ENCODE results near the gene F13A1.

The F13A1 gene

DNA sequence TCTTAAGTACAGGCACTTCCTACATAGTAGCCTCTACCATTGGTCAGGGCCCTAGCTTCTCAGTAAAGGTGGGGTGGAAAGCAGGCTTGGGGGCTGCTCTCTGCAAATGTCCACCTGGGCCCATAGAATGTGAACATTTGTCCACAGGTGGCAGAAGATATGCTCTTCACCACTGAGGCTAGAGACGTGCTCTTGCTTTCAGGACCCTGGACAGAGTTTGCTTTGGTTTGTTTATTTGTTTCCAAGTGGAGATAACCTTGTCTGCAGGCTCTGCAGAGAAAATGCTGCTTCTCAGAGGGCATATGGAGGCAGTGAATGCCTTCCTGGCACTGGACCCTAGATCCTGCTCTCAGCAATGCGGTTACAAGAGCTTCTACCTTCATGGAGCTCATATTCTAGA is 129.0 kb downstream of the F13A1 start:
- DNase-seq: no peak

DNA sequence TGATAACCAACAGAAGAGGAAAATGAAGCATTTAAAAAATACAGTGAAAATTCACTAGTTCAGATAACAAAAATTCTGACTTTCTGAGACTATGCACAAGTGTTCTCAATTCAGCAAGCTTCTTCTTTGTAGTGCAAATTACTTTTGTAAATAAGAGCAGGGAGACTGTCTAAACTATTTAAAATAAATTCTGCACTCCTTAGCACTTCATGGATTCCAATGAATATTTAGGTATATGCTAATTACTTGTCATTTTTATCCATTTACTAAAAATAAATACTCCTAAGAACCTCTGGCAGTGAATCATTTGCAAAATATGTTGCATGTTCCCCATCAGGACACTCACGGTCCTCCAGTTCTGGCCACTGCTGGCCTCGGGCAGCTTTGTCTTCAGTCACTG is 139.8 kb downstream of the F13A1 start:
- DNase-seq: no peak

DNA sequence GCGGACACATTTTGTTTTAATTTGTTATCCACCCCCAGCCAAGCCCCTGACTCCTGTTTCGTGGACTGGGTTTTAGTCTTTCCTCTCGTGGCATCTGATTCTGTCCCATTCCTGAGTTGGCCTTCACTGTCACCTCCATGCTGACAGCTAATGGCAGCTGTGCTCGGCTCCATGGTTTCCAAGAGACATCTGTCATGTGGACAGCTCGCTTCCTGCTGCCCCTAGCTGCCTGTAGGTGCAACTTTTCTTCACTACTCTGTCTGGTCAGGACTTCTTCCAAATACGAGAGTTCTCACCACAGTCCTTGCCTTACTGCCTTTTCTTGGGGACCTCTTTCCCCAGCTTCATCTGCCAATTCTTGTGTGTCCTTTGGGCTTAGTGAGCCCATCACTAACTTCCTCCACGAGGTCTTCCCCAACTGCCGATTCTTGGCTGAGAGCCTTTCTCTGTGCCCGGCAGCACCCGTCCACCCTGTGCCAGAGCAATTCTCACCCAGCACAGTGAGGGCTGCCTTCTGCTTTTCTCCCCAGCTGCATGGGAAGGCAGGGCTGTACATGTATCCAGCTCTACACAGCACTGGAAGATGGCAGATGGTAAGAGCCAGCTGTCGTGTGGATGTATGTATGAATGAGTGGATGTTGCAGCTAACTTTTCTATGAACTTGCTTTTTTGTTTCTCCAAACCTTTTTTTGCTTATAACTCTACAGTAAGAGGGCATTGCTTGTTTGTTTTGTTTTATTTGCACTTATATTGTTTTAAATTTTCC is 140.4 kb downstream of the F13A1 start:
- DNase-seq: no peak

DNA sequence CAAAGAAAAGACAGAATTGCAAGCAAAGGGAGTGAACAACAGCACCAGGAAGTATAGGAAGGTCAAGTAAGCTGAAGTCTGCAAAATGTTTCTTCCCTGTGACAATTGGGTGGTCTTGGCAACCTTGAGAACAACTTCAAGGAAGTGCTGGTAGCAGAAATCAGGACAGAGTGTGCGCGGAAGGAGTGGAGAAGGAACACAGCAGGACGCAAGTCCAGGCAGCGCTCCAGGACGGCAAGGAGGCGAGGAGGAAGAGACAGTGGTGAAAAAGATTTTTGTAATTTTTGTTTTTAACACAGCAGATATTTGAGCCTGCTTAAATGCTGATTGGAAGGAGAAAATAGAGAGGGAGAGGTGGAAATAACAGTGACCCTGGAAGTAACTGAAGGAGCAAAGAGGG is 141.7 kb downstream of the F13A1 start:
- DNase-seq: no peak

DNA sequence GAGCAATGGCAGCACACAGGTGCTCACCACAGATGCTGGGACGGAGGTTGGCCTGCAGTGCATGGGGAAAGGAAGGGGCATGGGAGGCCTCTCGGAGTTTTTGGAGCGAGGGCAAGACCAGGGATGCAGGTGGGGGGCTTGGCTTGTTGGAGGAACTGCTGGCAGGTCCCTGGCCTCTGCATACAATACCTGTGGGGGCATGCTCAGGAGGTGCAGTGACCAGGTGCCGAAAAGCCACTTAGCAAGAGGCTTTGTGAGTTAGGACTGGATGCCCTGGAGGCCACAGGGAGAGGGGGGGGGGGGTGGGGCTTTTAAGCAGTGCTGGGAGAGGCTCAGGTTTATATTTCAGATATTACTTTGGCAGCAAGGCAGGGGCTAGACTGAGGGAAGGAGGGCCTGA is 142.7 kb downstream of the F13A1 start:
- no peak for DNase-seq

DNA sequence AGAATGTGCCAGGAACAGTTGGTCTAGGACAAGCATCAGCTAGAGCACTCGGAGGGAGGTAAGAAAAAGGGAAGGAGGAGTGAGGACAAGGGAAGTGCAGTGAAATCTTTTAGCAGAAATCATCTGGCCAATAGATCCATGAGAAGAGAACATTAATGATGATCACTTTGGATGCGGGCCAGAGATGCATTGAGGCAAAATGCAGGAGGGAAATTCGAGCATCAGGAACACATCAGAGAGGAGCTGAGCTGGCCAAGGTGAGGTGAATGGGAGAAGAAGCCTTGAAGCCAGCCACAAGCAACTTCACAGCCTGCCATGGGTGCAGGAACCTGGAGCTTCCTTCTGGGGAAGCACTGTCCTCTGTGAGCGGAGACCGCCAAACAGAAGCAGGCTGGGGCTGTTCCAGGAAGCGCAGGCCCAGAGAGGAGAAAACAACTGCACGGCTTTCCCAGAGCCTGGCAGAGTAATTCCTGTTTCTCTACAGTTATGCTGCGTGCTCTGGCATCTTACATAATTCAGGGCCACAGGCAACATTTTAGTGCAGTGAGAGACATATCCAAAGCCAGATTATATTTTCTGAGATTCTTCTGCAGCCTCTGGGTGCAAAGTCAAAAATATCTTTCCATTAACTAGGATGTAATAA is 143.8 kb downstream of the F13A1 start:
- DNase-seq: no peak

DNA sequence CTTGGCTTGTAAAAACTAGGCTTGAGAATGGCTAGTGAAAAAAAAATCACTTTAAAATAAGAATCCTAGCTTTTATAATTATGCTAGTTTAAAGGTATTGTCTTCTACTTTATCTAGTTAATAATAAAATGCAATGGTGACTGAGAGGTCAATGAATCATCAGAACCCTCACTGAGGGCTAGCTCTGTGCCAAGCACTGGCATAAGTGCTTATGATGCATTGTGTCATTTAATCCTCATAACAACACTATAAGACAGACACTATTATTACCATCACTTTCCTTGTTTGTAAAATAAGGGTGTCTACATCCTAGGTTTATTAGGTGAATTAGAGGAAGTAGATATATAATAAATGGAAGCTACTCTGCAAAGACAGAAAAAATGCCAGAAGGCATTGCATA is 144.3 kb downstream of the F13A1 start:
- DNase-seq: no peak

DNA sequence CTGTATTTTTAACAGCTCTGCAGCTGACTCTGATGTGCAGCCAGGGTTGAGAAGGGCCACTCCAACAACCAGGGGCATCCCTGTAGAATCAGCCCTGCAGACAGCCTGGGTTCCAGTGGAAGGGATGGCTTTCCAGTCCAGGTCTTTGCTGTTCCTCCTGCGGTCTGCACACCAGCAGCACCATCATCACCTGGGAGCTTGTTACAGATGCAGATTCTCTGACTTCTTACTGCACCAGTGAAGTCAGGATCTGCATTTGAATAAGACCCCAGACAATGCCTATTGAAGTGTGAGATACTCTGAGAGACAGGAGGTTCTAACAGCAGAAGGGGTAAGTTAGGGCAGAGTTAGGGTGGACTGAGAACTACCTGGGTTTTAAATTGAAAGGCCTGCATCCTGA is 151.3 kb downstream of the F13A1 start:
- DNase-seq: no peak

DNA sequence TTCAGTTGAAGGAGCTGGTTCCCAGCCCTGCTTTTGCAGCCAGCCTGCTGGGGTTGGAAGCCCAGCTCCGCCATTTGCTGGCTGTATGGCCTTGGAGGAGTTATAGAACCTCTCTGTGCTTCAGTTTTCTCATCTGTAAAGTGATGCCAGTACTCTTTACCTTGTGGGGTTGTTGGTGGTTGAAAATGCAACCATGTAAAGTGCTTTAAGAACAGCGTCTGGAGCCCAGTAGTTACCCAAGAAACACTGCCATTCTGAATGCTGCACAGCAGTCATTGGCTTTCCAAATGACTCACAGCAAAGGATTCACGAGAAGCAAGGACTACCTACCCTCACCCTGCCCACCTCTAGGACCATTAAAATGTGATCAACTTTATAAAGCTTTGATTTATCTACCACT is 154.4 kb downstream of the F13A1 start:
- DNase-seq: no peak

DNA sequence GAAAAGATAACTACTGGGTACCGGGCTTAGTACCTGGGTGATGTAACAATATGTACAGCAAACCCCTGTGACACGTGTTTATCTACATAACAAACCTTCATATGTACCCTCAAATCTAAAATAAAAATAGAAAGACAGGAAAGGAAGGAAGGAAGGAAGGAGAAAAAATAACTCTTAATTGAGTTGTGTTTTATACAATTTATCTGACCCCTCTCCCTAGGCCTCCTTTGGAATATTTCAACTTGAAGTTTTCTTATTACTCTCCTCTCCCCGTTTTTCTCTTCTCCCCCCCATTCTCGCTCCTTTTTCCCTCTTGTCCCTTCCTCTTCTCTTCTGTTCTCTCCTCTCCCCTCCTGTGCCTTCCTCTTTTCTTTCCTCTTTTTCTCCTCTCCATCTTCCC is 156.1 kb downstream of the F13A1 start:
- no peak for DNase-seq

DNA sequence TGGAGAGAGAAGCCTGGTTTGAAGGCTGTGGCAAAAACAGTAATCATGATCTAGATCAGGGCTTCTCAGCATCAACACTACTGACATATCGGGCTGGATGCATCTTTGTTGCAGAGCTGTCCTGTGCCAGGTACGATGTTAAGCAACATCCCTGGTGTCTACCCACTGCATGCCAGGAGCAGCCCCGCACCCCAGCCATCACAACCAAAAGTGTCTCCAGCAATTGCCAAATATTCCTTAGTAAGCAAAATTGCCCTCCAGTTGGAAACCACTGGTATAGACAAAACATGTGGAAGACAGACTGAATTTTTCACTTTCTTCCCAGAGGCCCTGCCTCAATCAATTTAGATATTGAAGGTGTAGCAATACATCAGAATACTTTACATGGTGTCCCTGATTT is 166.1 kb downstream of the F13A1 start:
- DNase-seq: no peak

DNA sequence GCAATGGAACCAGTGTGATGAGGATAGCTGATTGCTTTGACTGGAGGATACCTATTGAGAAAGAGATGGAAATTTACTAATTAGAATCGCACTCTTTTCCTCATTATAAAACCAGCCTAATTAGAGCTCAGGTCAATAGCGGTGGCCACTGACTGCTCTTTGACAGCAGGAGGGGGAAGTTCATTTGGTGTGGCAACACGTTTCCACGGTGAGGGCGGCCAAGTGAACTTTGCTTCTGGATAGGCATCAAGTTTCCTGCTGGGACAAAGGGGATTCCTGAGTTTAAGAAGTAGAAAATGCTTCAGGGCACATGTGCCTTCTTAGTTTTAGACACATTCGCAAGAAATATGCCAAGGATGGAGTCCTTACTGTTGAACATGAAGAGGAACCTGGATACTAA is 168.4 kb downstream of the F13A1 start:
- DNase-seq: no peak

DNA sequence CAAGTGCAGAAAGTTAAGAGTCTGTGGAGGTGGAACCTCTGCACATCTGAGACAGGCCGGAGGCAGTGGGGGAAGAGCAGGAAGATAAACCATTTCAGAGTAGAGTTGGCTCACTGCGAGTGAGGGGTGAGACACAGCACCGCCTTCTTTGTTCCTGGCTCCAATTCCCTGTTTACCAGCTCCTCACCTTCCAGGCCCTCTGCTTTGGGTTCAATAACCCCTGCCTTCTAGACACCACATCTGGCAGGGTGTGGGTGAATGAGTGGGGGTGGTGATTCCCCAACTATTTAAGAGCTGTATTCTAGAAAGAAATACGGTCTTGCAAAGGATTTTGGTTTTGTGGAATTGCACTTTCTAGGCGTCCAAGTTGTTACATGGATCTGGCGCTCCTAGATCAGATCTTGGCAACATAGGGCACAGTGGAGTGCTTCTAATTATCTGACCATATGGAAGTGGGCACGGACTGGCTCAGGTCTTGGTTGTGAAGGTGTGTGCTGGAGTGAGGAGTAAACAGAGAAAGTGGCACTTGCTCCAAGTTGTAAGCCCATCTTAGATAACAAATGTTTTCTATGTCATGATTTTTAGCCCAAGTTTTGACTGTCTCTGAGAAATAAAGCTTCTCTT is 172.2 kb downstream of the F13A1 start:
- DNase-seq: no peak

DNA sequence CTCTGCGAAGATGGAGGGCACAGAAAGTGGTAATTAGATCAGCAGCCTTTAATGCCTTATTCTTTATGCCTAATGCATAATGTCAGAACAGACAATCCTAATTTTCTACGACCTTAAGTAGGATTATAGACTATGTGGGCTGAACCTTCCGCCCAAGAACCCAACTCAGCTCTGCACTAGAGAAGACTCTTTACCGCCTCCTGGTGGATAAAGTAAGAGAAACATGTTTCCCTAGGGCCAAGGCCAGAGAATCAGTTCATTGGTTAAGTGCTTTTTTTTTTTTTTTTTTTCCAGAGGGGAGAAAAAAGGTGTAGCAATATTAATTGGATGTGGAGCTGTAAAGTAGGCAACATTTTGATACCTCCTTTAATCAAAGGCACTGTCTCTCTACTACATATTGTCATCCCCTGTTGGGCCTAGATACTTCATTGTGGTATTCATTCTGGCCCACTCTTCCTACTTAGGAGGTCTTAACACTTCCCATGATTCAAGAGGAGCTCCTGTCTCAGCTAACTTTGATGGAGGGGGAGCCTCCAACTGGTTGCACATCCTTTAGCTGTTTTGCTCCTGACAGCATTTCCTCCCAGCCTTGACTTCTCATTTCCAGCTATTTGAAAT is 188.9 kb downstream of the F13A1 start:
- DNase-seq: no peak

DNA sequence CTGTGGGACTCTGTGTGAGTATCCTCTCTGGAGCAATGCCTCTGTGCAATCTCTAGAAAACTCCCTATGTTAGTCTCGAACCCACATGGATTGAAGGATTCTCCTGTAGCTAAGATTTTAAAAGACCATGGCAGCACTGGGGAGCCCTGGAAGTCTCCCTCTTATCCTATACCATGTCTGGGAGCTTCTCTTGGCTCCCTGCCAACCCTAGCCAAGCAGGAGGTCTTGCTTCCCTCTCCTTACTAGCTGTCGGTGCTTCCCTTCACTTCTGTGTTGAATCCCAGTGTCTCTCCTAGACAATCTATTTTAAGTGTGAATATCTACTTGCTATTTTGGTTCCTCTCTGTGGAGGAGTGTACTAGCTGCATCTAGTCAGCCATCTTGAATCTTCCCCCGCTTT is 195.0 kb downstream of the F13A1 start:
- DNase-seq: no peak

DNA sequence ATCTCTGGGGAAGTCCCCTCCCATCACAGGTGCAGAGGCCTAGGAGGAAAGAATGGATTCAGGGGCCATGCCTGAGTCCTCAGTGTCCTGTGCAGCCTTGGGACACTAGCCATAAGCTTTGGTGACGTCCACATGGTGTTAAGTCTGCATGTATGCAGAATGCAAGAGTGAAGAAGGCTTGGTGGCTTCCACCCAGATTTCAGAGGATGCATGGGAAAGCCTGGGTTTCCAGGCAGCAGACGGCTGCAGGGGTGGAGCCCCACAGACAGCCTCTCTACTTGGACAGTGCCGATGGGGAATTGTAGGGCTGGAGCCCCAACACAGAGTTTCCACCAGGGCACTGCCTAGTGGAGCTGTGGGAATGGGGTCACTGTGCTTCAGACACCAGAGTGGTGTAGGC is 196.7 kb downstream of the F13A1 start:
- DNase-seq: no peak

DNA sequence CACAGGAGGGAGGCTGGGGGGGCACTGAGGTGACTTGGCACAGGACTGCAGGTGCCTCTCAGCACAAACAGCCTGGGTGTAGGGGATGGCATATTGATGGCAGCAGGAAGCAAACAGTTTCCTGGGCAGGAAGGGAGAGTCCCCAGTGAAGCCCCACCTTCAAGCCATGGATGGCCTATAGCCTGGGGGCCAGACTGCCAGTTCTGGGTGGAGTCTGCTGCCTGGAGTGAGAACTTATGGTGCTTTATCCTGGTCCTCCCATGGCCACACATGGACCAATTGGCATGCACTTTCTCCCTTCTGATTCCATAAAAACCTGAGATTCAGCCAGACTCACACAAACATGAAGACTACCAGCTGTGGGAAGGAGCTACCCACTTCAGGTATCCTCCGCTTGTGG is 198.5 kb downstream of the F13A1 start:
- DNase-seq: no peak

DNA sequence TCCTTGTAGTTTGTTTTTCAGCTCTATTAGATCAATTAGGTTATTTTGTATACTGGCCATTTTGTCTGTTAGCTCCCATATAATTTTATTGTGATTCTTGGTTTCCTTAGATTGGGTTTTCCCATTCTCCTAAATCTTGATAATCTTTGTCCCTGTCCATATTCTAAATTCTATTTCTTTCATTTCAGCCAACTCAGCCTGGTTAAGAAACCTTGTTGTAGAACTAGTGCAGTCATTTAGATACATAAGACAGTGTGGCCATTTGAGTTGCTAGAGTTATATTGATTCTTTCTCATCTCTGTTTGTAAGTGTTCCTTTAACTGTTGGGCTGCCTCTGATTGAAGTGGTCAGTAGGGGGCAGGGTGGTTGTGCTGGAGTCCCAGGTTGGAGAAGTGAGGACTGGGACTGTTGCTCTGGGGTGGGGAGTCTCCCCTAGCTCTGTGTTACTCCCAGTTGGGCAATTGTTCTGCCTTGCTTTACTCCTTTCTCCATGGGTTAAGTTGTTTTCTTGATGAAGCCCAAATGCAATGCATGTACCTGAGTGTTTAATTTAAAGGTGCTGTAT is 214.9 kb downstream of the F13A1 start:
- DNase-seq: no peak
